GM12892 (cell line): ENCODE data around the gene ARID3B.
"Not testable (repeated sequence)": the region's sequence is repeated elsewhere in the genome, so short reads cannot be mapped to it uniquely, and the experiment has no call there.

ENCODE experiments used
- POLR2A ChIP-seq: IDR thresholded peaks from 2 replicates; pipeline ENCODE4 v1.6.1; 2011; ENCODE audit warnings: low read depth, low read length, control low read depth
- POLR2AphosphoS5 ChIP-seq: IDR thresholded peaks from 2 replicates; pipeline ENCODE4 v1.6.1; 2011; ENCODE audit warnings: low read depth, low read length, control low read depth
- TAF1 ChIP-seq: IDR thresholded peaks from 2 replicates; pipeline ENCODE4 v1.6.1; 2011; ENCODE audit warnings: low read depth, mild to moderate bottlenecking, control low read depth, low read length, borderline replicate concordance

DNA sequence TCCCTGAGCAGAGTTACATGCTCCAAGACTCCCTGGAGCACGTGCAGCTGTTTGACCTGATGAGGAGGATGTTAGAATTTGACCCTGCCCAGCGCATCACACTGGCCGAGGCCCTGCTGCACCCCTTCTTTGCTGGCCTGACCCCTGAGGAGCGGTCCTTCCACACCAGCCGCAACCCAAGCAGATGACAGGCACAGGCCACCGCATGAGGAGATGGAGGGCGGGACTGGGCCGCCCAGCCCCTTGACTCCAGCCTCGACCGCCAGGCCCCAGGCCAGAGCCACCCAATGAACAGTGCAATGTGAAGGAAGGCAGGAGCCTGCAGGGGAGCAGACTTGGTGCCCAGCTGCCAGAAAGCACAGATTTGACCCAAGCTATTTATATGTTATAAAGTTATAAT lies 88.7 kb downstream of the ARID3B start:
- TF ChIP-seq POLR2A, TAF1, POLR2AphosphoS5: not testable (repeated sequence)
